GM20431 (cell line): ENCODE measurements around the gene OST4.
"Not testable (repeated sequence)": the region's sequence is repeated elsewhere in the genome, so short reads cannot be mapped to it uniquely, and the experiment has no call there.

ENCODE experiments used
- in situ Hi-C: fragments of 300-500 bp; cut with MseI, MboI; formaldehyde crosslinking; loops from one replicate; pipeline ENCODE4 v1.15.0; 2020; ENCODE audit warnings: low sequenced_read_pairs; ENCODE audit not compliant: unreplicated experiment

OST4 gene

DNA sequence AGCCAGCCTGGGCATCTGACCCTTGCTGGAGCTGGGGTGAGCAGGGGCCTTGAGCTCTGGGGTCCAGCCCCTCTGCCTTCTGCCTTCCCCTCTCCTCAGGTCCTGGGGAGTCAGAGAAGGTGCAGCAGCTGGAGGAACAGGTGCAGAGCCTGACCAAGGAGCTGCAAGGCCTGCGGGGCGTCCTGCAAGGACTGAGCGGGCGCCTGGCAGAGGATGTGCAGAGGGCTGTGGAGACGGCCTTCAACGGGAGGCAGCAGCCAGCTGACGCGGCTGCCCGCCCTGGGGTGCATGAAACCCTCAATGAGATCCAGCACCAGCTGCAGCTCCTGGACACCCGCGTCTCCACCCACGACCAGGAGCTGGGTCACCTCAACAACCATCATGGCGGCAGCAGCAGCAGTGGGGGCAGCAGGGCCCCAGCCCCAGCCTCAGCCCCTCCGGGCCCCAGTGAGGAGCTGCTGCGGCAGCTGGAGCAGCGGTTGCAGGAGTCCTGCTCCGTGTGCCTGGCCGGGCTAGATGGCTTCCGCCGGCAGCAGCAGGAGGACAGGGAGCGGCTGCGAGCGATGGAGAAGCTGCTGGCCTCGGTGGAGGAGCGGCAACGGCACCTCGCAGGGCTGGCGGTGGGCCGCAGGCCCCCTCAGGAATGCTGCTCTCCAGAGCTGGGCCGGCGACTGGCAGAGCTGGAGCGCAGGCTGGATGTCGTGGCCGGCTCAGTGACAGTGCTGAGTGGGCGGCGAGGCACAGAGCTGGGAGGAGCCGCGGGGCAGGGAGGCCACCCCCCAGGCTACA, 10.7 kb upstream of the OST4 start:
- in situ Hi-C loops, result no loop called here

DNA sequence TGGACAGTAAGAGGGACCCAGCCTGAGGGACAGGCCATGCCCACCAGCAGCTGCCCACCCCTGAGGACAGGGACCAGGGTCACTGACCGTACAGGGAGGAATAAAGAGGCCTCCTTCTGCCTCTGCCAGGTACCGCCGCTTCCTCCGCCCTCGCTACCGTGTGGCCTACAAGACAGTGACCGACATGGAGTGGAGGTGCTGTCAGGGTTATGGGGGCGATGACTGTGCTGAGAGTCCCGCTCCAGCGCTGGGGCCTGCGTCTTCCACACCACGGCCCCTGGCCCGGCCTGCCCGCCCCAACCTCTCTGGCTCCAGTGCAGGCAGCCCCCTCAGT, 9.1 kb upstream of the OST4 start:
- in situ Hi-C loops, result no loop called here

DNA sequence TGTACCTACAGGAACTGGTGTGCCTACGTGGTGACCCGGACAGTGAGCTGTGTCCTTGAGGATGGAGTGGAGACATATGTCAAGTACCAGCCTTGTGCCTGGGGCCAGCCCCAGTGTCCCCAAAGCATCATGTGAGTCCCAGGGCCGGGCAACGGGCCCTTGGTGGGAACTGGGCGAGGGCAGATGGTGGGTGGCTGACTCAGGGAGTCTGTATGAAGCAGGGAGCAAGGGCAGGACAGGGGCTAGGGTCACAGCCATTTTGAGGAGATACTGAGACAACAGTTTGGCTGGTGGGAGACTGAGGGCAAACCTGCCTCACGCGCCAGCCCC, 8.7 kb upstream of the OST4 start:
- in situ Hi-C loops, result no loop called here

DNA sequence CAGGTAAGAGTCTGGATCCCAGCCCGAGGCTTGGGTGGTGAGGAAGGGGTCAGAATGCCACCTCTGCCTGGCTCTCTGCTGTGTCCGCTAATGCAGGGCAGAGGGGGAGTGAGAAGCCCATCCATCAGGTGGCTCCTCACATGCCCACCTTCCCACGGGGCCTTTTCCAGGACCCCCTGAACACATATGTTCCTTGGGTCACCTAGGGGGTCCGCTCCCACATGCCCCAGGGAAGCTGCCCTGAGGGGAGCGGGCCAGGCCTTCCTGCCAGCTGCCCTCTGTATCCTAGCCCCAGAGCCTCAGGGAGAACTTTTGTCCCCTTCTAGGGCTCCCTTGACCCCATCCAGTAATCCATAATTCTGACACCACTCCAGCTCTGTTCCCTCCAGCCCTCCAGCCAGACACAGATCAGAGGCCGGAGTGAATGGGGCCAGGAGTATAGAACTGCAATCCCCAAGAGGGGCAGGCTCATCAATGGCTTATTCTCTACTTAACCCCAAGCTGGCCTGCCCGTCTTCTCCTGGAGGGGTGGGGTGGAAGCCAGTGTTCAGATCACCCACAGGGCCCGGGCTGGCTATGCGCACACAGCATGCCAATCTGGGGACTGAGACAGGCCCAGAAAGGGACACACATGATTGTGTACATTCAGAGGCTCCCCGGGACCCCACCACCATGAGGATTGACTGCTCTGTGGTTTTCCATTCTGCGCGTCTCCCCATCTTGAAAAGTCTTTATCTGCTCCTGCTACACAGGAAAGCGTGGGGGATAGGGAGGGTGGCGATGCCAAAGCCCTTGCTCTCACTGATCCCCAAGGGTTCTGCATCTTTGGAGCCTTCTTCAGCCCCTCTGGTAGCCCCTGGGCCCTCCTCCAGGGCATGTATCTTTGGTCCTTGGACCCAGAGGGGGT, 8.0 kb upstream of the OST4 start:
- in situ Hi-C loops, result no loop called here

DNA sequence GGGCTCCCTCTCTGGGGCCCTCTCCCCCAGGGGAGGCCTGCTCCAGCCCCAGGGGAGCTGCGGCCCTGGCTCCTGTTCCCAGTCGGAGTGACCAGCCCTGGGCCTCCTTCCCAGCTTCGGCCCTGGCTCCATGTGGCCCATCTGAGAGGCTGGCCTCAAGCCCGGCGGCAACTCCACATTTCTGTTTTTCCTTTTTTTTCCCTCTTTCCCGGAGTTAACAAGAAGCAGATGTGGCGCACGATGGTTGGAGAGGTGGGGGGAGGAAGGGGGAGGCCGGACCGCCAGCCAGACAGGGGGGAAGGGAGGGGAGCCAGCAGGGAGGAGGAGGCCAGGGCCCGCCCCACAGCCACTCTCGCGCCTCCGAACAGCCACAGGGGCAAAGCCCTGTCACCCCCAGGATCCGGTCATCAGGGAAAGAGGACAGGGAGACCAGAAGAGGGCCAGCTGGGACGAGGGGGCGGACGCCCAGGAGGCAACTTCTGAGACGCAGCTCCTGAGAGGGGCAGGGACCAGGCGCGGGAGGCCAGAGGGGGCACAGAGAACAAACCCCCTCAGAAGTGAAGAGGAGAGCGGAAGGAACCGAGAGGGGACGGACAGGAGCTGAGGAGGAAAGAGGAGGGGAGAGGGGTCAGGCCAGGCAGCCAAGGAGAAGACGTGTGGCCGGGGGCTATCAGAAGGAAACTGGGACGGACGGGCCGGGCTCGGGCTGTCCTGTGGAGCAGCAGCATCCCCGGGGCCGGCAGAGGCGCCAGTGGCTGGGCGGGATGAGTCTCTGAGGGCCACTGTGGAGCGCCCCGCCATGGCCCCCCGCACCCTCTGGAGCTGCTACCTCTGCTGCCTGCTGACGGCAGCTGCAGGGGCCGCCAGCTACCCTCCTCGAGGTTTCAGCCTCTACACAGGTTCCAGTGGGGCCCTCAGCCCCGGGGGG, 7.1 kb upstream of the OST4 start, which contains the start of gene EMILIN1:
TSS of gene EMILIN1 (plus strand) at position 349 of the 928 bp plus-strand sequence. CDS start at position 800, 451 bp downstream.
- in situ Hi-C loops, result no loop called here

DNA sequence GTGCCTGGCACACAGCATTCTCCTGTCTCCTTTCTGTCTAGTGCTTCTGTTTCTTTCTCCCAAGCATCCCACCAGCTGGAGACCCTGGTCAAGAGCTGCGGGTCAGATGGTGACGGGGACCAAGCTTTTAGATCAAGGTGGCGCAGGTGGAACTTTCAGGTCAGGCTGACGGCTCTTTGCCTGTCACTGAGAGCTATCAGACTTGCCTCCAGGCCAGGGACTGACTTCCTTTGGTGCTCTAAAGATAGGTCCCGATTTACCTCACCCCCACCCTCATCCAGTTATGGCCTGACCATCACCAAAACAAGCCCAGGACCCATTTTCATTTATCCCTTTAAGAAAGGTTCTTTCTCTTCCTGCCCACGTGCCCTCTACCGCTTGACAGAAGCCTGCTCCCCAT, 5.8 kb upstream of the OST4 start:
- in situ Hi-C loops, result no loop called here

DNA sequence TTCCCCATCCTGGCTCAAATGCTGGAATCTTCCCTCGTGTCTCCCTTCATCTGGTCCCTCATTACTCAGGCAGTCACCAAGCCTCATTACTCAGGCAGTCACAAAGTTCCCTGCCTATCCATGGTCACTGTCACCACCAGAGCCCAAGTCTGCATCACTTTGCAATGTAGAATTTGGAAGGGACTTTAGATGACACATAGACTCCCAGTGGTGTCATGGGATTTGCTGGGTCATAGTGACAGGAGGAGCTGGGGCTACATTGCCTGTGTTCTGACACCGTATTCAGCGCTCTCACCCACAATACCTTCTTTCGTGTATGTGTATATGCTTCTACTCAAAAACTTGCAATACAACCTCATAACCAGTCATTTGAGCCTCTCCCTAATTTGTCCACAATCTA, 4.9 kb upstream of the OST4 start:
- in situ Hi-C loops, result no loop called here

DNA sequence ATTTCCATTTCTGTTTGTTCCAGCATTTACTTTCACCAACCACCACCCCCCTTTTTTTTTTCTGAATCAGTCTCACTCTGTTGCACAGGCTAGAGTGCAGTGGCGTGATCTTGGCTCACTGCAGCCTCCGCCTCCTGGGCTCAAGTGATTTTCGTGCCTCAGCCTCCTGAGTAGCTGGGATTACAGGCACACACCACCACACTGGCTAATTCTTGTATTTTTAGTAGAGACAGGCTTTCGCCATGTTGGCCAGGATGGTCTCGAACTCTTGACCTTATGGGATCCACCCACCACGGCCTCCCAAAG, 4.1 kb upstream of the OST4 start:
- in situ Hi-C loops, result not testable (repeated sequence)

DNA sequence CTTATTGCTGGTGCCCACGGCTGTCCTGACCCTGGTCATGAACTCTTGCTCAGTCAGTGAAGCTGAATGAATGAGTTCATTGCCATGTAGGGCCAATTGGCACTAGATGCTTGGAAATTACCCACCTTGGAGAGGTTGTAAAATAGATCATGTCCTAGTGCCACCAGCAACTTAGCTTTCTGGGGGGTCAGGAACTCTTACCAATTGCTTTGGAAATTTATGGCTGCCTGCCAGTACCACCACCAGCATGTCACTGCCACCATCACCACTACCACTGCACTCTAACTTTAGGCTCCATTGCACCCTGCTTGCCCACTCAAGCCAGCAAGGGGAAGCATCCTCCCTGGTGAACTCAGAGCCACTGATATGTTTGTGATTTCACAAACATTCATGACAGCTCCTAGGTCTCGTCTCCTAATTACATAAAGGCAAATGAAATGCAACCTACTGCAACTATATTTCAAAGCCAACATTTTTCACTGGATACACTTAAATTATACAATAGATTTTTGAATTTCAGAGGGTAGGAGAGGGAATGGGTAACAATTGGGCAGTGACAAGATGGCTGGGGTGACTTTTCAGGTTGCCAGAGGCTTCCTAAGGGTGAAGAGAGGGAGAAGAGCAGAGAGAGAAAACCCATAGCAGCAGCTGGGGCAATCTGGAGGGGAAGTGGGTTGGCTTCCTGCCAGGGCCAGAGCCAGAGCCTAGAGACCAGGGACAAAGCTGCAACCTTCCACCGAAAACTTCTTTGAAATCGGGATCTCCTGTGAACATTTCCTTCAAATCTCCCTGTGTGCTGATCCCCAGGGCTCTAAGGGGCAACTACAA, 3.5 kb upstream of the OST4 start:
- in situ Hi-C loops, result no loop called here

DNA sequence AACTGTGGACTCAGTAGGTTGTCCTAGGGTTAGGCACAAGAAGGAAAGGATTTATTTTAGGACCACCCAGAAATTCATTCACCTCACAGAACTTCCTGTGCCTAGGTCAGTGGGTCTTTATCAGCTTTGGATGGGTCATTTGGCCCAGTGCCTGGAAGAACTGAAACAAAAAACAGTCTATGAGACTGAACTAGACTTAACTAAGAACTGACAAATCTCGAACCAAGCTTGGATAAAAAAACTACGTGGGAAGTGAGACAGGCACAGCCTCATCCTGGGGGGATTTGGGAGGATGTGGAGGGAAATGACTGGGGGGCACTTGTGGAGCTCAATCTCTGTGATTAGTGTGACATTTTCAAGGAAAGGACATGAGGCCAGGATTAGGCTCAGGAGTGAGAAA, 2.3 kb upstream of the OST4 start:
- in situ Hi-C loops, result no loop called here

DNA sequence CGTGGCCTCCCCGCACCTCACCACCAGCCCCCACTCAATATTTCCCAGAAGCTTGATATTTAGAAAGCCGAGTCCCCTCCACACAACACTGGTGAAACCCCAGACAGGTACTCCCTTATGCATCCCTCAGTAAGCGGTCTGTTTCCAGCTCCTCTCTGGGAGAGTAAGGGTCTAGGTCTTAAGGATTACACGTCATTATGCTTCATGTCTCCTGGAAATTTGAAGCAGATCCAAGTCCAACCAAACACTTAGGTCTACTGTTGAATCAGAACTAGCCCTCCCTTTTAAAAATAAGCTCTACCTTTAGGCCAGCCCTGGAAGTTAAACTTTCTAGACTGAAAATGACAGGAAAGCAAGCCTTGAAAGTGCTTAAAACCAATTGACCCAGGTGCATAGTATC, 1.5 kb upstream of the OST4 start:
- in situ Hi-C loops, result no loop called here

DNA sequence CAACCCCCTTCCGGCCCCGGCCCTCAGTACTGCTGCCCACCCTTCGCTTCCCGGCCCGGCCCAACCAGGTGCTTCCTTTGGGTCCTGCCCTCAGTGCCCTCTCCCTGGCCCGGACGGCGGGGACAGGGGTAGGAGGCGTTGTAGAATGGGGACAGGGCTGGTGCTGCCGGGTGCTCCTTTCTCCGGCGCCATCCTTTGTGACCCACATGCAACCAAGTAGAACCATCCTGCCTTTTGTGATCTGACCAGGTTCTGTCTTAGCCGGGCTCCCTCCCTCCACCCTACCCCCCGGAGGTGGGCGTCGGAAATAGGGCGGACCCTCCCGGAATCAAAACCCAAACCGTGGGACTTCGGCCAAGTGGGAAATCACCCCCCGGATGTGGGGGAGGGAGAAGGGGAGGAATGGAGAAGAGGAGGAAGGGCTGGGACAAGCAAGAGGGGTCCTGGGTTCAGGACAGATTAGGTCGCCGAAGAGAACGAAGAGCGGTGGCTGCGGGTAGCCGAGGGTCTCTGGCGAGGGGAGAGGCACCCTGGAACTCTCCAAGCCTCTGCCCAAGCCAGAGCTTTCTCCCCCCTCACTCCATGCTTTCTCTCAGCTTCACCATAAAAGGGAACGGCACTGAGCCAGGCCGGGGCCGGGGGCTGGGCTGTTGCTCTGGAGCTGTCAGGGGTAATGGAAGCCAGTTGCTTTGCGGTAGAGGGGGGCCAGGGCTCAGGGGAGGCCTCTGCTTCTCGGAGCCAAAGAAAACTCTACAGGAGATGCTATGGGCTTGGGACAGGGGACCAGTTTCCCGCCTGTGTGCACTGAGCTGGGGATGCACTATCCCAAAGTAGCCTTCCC, 756 bp upstream of the OST4 start:
- in situ Hi-C loops, result no loop called here

DNA sequence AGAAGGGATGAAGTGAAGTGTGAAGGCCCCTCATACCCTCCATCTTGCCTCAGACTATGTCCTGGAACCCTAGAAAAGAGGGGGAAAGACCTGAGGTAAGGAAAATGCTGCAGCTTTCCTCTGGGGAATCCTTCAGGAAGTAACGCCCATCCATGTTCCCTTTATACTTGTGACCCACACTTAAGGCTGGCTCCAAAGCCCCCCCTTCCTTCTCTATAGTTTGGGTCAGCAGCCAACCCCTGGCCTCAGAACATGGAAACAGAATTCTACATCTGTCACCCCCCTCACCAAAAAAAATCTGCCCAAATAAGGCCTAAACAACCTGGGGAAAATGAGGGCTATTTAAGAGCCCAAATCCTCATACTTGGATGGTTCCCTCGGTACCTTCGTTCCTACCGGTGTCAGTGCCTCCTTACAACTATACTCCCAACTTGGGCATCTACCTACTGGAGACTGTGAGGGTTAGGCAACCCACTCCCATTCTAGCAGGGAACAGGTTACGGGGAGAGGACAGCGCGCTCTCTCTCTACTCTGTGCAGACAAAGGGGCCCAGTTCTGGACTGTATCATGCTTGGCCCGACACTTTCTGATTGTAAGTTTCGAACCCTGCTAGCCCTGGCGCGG, 689 bp downstream of the OST4 start:
- in situ Hi-C loops, result no loop called here

DNA sequence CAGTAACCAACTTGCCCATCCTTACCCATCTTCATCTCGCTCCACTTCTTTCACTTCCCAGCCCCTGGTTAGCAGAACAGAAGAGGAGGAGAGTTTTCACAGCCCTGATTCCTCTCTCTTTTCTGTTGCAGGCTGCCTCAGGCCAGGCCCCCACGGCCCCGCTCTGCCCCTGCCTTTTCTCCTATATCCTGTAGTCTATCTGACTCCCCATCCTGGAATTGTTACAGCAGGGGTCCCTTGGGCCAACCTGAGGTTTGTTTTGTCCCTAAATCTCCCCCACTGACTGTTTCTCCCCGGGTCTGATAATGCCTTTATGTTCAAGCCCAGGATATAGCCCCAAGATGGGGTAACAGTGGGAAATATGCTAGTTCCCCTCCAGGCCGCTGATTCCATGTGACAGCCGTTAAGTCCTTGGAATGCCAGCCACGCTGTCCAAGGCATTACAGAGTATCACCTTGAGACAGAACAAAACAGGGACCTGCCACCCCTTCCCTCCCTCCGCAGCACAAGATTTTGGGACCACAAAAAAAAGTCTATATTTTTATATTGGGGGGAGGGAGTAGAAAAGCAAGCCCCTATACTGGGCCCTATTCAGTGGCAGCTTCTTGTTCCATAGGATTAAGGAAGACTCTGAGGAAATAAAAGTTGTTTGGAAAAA, 1.4 kb downstream of the OST4 start:
- in situ Hi-C loops, result no loop called here

DNA sequence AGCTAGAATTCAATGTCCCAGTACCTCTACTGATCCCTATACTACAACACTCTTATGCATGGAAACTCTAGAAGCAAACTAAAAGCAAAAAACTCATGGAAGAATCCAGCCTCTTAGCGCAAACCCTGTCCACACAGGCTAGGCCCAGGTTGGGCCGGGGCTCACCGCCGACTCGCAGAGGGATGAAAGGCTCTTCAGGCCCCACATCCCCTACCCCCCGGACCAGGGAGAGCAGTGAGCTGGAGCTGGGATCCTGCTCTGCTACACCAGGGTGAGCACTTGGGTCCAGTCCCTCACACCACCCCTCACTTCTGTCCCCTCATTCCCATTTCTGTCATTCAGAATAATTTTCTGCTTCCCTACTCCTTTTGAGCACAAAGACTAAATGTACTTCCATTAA, 2.0 kb downstream of the OST4 start:
- in situ Hi-C loops, result no loop called here

DNA sequence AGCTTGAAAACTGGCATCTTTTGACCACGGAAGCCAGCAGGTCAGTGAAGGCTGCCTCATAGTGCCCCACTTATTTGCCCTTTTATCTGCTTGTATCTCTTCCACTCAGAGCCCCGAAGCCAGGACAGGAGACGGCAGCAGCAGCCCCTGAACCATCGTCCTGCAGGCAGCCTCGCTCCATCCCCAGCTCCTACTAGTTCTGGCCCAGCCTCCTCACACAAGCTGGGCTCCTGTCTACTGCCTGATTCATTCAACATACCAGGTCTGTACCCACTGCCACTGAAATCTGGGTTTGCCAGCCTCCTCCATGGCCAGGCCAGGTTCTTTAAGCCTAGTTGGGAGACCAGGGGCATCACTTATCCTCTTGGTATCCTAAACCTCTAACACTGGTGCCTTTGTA, 4.1 kb downstream of the OST4 start:
- in situ Hi-C loops, result no loop called here

DNA sequence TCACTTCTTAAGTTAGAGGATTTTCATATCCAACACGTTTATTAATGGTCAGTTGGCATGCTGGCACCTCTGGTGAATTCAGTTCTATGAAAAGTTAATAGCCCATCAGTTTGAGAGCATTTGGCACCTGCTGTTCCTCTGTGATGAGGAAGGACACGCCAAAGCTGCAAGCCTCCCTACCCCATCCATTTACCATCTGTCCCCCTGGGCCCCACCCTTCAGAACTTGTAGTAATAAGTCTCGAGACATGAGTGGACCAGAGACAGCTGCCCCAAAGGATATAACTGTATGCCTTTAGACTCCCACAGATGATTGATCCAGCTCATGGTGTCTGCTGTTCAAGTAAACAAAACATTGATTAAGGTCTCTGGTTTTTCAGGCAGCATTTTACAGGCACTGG, 6.3 kb downstream of the OST4 start:
- in situ Hi-C loops, result no loop called here

DNA sequence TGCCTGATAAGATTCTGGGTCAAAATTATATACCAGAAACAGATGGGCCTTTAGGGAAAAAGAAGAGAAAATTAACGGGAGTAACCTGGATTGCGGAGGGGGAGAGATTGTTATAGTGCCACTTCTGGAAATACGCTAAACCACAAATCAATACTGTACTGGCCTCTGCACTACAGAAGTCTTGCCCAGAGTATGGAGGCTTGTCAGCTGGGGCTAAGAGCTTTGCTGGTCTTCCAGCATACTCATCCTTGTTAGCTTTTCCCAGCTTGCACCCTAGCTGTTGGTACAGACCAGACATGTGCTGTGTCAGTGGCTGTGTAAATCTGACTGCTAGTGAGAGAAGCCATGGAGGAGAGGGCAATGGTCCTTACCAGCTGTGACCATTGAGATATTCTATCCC, 11.1 kb downstream of the OST4 start:
- in situ Hi-C loops, result no loop called here
